GM18861 (cell line): Measurements from ENCODE around the gene YWHAH.

Experiments
- ATAC-seq: cut with Tn5 transposase; IDR thresholded peaks from one replicate; pipeline ENCODE4 v1.9.1; 2021; ENCODE audit not compliant: unreplicated experiment

Gene YWHAH

DNA sequence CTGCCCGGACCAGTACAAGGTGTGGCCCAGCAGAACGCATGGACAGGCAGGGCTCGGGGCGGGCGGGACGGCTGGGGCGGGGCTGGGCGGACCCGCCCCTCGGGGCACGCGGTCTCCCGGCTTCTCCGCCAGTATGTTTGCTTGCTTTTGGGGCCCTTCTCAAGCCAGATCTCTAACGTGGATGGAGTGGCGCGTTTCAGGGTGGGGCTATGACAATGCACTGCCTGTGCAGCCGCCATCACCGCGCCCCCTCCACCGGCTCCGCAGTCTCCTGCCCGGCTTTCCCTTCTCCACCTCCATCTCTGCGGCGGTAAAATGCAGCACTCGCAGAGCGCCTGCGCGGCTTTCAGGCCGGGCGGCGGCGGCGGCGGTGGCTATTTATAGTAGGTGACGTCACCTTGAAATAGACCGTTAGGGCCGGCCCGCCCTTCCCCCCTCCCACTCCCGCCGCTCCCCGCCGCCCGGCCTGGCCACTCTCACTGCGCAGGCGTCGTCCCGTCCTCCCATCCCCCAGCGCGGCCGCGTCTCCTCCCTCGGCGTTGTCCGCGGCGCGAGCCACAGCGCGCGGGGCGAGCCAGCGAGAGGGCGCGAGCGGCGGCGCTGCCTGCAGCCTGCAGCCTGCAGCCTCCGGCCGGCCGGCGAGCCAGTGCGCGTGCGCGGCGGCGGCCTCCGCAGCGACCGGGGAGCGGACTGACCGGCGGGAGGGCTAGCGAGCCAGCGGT, at the start of gene YWHAH:
YWHAH (plus strand) TSS at position 558 of the 722 bp plus-strand sequence. CDS start 199 bp downstream, outside the sequence.
- peak; percentile 48 for ATAC-seq

DNA sequence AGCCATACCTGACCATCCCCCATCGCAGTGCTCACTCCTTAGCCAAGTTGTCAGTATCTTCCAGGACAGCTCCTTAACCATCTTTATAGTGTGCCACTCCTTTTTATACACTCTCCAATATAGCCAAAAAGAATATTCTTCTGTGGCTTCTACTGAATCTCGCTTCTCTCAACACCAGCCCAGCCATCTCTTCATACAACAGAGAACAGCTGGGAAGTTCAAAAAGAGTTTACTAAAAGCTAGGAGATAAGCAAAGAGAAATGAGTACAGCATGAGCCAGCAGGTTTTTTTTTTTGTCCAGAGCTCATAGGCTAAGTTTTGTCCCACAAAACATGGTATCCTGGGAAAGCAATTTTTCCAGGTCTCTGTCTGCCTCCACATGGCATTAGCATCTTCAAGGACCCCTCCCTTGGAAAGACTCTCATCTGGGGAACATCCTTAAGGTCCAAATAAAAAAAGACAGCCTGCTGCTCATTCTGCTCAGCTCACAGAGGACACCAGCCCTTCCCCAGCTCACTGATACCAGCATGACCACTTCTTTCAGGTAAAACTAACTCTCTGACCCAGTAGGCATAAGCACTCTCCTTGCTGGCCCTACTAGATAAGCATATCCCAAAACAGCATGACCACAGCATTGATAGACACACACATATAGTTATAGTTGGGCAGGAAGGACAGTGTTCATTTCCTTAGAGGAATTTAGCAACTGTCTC, 48.8 kb upstream of the YWHAH start:
- ATAC-seq = no peak

DNA sequence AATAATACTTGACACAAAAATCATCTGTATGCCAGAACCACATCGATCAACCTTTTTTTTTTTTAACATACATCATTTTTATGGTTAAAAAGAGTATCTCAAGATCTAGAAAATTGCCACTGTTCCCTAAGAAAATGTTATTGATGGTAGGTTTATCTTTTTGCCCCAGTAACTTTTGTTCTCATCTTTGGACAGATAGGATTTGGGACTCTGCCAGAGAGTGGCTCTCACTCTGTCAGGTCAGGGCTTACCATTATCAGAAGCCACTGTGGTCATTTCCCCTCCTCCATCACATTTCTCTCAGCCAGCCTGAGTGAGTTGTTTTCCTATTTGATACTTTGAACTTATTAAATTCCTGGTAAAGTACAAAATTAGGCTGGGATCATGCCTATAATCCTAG, 47.9 kb upstream of the YWHAH start:
- ATAC-seq = no peak

DNA sequence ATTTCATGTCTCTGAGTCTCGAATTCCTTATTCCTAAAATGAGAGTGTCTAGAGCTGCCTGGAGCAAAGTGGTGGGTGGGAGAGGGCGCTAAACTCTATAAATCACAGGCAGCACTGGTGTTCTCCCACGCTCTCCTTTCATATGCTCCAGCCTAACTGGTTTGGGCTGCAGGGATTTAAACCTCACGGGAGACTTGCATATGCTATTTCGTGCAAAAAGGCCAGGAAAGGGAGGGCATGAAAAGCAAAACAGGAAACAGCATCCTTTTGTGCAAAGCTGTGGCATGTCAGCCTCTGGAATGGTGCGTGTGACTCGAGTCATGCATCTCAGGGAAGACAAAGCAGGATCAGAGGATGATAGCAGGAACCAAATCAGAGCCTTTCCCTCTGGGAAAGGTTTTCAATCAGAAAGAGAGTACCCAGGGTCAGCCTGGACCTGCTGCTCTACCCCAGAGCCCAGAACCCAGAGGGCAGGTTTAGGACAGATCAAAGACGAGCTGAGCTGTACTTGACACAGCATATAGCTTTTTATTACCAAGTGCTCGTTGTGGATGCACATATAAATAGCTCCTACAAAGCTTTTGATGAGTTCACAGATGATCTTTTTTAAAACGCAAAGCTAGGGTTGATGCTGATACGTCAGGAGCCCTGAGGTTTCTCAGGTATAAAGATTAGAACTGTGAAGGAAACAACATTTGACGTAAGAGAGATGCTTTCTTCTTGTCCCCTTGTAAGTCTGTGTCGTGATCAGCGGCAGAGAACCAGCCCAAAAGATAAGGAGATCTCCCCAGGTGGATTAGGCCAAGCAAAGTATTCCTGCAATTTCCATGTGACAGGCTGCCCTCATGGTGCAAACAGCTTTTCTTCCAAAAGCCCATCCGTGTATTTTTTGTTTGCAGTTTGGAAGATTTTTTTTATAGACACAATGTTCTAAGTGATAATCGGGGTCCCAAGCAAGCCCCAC, 46.2 kb upstream of the YWHAH start:
- no peak for ATAC-seq

DNA sequence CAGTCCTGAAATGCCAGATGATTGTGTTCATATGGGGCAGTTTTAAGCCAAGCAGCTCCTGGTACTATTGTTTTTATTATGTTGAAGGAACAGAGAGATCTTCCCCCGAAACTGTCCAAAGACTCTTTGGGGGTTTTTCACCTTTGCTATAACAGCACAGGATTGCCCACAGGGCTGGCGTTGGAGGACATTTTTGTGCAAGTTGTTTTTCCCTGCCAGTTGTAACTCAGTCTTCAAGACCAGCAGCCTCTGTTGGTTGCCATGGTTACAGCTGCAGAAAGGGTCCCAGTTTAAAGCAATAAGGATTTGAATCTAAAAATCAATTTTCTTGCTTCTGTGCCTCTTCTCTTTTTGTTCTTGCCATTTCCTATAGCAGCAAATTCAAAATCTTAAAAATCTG, 45.4 kb upstream of the YWHAH start:
- no peak for ATAC-seq

DNA sequence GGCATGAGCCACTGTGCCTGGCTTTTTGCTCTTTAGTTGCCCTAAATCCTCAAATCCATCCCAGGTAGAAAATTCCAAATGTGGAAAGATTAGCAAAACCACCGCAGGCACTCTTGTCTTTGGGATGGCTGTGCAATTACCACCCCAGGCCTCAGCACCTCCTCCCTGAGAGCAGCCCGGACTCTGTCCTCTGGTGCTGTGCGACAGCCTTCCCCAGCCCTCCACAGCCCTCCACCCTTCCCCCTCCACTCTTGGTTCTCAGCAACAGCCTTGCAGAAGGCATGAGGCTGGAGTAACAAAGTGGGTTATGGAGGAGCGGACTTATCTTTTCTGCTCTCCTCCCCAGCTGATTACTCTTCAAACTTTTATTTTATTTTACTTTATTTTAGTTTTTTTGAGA, 44.7 kb upstream of the YWHAH start:
- ATAC-seq = no peak

DNA sequence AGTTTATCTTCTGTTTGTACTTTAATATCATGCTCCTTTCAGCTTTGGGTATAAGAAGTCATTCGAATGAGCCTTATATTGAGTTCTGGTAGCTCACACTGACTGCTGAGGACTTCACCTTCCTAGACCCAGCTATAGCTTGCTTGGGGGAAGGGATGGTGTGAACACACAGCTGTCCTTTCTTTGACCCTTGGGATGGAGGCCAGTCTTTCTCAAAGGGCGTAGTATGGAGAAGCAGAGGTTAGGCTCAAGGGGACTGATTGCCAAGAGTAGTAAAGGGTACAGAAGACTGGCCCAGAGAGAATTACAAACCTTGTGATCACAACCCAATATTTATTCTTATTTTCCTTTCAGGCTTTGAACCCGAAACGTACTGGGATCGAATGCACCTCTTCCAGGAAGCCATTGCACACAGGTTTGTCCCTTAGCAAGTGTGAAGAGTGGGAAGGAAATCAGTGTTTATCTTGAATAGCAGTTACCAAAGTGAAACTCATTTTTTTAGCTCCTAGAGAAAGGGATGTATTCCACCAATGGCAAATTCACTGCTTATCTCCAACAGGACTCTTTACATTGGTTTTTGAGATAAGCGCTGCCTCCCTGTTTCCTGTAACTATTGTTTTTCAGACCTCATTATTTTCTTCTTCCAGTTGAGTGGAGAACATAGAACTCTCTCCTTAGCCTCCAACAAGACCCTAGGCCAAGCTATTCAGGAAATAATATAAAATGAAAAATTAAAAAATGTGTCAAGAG, 42.8 kb upstream of the YWHAH start:
- ATAC-seq = no peak

DNA sequence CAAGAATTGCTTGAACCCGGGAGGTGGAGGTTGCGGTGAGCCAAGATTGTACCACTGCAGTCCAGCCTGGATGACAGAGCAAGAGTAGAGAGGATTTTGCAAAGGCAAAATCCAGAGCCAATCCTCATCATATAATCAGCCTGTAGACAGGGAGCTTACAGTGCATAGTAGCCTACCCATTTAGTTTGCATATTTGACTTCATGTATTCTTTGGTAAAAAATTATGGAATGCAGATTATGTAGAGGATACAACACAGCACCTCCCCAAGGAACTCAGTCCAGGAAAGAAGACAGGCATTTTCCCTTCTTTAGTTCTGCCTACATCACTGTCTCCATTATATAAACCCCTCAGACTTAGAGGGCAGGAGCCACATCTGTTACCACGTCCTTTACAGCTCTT, 39.7 kb upstream of the YWHAH start:
- ATAC-seq = no peak

DNA sequence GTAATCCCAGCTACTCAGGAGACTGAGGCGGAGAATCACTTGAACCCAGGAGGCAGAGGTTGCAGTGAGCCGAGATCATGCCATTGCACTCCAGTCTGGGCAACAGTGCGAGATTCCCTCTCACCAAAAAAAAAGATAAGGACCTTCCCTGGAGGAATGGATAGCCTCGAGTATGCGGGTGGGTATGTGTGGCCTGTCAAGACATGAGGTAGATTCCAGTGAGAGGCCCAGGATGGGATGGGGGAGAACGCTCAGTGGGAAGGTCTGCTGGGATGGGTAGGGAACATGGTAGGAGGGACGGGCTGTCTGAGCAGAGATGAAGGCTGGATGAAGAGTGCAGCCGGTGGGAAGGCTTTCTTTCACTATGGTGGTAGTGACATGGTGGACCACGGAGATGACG, 39.0 kb upstream of the YWHAH start:
- ATAC-seq = no peak

DNA sequence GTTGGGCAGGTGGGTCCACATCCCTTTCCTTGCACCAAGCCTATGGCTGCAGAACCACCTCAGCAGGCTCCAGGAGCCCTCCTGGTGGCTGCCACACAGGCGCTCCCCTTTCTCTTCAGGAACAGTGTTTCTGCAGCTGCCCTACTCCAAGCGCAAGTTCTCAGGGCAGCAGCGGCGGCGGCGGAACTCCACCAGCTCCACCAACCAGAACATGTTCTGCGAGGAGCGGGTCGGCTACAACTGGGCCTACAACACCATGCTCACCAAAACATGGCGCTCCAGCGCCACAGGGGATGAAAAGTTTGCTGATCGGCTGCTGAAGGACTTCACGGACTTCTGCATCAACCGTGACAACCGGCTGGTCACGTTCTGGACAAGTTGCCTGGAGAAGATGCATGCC, 38.2 kb upstream of the YWHAH start:
- no peak for ATAC-seq

DNA sequence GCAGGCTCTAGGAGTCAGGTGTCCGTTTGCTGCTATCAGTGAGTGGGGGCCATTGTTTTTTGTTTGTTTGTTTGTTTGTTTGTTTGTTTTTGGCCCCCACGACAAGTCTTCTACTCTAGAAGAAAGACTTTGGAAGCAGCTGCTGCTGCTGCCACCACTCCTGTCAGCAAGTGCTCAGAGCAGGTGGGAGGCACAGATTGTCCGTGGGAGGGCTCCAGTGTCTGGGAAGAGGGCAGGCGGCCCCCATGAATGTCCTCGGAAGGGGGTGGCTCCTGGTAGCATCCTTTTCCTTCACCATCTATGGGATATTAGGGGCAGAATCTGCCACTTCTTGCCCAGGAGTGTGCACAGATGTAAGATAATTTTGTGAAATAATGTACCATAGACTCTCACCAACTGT, 37.8 kb upstream of the YWHAH start:
- ATAC-seq = no peak

DNA sequence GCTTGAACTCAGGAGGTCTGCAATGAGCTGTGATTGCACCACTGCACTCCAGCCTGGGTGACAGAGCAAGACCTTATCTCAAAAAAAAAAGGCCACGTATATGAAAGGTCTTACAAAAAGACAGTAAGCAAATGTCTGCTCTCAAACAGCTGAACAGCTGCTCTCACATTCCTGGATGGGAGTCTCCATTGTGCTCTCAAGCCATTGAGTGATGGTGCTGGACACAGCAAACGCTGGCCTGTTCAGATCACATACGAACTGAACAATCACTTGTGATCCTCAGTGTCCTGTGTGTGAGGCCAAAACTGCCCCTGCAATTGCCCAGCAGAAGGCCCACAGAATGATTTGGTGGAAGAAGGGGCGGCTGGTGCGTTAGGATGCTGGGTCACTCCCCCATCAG, 34.4 kb upstream of the YWHAH start:
- ATAC-seq = no peak

DNA sequence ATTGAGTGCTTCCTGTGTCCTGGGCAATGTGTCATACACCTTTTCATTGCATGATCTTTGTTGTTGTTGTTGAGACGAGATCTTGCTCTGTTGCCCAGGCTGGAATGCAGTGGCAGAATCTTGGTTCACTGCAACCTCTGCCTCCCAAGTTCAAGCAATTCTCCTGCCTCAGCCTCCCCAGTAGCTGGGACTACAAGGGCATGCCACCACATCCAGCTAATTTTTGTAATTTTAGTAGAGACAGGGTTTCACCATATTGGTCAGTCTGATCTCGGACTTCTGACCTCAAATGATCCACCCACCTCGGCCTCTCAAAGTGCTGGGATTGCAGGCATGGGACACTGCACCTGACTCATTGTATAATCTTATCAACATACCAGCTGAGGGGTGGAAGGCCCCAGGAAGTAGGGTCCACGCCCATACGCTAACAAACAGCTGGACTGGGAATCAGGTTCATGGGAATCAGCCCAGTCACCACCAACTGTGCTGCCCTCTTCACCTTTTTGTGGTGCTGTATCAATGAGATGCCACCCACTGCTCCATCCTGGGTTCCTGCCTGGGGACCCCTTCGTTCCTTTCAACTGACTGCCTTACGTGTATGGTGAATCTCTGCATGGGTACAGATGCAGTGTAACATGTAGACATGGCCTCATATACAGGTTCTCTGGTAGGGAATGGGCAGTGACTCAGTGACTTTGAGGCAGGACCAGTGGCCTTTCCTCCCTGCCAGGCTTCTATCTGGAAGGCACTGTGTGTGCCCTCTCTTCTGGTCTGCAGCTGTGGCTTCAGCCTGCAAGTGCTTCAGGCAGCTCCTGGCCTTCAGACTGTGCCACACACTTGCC, 32.5 kb upstream of the YWHAH start:
- no peak for ATAC-seq

DNA sequence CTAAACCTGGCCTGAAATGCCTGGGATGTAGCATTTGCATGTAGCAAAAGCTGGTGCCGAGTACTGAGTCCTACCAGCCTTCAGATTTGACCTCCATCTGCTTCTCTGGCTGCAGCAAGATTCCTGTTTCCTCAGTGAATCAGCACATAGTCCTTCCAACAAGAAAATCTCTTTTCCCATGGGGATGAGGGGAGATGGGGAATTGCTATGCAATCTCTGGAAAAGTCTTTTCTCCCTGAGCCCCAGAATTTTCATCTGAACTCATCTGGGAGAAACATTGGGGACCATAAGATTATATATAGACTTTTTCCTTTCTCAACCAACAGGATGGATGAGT, 32.0 kb upstream of the YWHAH start:
- ATAC-seq = no peak

DNA sequence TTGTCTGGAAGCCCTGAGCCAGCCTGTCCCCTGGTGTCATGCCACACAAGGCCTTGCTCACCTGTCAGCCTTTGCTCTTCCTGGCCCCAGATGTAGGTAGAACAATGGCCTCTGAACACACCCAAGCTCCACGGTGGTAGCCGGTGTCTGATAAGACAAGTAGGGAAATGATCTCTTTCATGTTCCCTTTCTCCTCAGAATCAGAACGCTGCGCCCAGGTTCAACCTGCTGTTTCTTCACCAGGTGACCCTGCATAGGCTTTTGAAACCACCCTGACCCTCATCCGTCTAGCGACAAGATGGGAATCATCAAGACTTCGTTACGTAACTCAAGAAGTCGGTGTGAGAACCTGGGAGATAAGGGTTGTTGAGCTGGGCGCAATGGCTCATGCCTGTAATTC, 28.7 kb upstream of the YWHAH start:
- no peak for ATAC-seq

DNA sequence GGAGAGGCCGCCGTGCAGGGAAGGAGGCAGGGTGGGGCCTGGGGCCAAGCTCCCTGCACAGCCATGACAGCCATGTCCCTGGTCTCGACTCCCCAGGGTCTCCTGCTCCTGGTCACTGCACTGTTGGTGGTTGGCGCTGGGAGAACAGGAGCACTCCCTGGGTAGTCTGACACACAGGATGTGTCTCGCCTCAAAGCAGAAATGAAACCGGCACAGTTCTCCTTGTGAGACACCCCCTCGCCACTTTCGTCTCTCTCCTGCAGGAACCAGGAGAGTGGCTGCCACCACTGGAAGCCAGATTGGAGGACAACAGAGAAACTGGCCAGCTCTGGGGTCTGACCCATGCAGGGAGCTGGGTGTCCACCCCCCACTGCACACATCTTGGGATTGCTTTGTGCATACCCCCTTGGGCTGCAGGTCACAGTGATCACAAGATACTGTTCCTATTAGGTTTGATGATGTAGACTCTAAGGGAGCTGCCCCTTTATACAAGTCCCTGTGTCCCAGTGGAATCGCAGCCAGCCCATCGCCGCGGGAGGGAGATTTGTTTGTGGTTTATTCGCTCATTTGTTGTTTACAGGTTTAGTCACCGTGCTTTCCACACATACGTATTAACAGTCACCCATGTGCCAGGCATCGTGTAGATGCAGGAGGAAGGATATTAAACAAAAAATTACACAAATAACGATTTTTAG, 27.0 kb upstream of the YWHAH start:
- no peak for ATAC-seq

DNA sequence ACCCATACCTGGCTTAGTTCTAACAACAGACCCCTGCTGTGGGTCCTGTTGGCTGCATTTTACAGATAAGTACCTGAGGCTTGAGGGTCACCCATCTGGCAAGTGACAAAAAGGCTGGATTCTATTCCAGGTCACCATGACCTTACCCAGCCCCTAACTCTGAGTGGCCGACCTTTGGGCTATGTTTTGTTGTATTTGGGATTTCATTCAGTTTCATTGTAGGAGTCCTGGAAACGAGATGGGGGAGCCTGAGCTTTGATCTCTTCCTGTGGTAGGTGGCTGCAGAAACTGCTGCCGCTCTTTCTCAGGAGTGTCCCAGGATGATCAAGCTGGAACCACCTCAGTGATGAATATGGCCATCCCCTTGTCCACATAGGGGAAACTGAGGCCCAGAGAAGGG, 24.6 kb upstream of the YWHAH start:
- ATAC-seq = no peak

DNA sequence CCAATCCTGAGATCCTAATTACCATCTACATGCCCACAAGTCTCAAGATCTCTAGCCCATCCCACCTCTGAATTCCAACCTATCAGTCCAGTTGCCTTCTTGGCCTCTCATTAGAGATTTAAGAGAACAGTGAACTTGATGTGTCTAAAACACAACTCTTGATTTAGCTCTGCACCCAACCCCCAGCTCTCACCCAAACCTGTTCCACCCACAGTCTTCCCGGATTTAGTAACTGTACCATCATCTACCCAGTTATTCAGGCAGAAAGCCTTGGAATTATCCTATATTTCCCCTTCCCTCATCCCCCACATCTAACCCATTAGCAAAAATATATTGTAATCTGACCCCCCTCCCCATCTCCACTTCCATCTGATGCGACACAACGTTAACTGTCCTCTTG, 24.0 kb upstream of the YWHAH start:
- no peak for ATAC-seq

DNA sequence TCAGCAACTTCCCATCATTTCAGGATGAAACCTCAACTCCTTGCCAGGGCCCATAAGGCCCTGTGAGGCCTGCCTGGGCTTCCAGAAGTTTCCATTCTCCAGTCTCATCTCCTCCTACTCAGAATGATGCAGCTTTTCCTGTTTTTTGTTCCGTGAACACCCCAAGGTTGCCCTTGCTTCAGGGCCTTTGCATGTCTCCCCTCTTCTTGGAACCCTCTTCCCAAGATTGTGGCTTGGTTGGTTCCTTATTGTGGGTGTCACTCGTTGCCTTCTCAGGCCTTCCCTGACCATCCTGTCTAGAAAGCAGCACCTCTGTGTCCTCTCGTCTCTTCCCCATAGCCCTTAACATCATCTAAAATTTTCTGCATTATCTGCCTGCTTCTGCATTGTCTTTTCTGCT, 23.2 kb upstream of the YWHAH start:
- ATAC-seq = no peak

DNA sequence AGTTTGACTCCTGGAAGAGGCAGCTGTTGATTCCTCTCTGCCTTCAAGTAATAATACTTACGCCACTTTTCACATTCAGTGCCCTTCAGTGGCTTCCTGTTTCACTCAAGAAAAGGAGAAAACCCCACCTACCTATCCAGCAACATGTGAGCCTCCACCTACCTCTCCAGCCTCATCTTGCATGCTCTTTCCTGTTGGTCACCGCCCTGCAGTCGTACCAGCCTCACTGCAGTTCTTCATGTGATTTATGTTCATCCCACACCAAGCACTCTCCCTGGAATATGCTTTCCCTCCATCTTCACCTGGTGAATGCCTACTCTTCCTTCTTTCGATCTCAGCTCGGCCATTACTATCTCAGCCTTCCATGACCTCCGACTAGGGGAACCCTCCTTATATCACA, 21.8 kb upstream of the YWHAH start:
- no peak for ATAC-seq
